IMR-90 (cell line): ENCODE measurements around the gene SIAH2.

ENCODE experiments used
- CTCF ChIP-seq: conservative IDR thresholded peaks from 2 replicates; pipeline ENCODE4 v1.5.1; 2012; ENCODE audit warnings: mild to moderate bottlenecking, low read depth, low read length, improper control_type of control experiment
- NFE2L2 ChIP-seq: fragments of 150-350 bp; IDR thresholded peaks from 2 replicates; pipeline ENCODE4 v1.6.1; 2016; ENCODE audit warnings: low read depth, mild to moderate bottlenecking, low read length
- POLR2A ChIP-seq: IDR thresholded peaks from 2 replicates; pipeline ENCODE4 v1.6.1; 2012; ENCODE audit warnings: mild to moderate bottlenecking, low read depth, low read length
- SMC3 ChIP-seq: fragments of 150-350 bp; IDR thresholded peaks from 2 replicates; pipeline ENCODE4 v1.6.1; 2016; ENCODE audit warnings: low read depth, mild to moderate bottlenecking, antibody characterized with exemption, low read length, moderate library complexity

DNA sequence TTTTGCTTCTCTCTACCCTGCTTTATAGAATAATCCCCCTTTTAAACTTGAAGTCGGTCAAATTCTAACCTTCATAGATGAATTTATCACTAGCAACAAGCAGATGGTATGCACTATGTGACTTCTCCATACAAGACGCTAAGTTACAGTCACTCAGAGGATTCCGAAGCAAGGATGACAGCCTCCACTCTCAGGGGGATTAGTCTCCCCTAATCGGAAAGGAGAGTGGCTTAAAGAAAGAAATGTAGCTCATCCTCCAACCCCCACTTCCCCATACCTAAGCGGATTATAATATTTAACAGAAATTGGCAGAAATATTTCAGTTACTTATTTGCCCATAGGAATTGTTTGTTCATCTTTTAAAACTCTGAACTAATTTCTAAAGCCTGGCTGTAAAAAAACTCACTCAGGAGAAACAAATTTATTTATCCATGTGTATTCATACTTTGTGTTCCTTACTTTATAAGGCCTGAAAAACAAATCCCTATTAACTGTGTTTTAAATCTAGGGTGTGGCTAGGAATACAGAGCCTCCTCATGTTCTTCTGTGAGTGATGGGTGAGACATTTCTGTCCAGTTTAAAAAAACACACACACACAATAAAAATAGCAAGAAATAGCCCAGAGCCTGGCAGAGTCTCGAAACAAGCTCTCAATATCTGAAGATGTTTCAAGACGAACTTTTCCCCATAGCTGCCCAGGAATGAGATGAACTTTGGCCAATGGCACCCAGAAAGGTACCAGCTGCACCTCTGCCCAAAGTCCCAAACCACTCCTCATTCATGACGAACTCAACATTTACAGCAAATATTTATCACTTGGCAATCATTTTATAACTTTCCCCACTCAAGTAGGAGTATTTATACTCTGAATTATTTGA lies 18.7 kb downstream of the SIAH2 start:
- TF ChIP-seq SMC3: no peak
- no peak for TF ChIP-seq NFE2L2
- no peak for TF ChIP-seq CTCF
- no peak for TF ChIP-seq POLR2A
